Stimulated activated CD8-positive, alpha-beta memory T cell treated with anti-CD3 and anti-CD28 coated beads, Interleukin-4, amount 100 ng/mL, for 4 hours (primary cell): ENCODE data around the gene MPG.

Source experiments
- DNase-seq, 2 donors: peaks; one replicate each; pipeline ENCODE4 v3.0.0-alpha.2; 2020; ENCODE audit warnings: low read depth in 2 of 2, low spot score in 1 of 2

Gene MPG

DNA sequence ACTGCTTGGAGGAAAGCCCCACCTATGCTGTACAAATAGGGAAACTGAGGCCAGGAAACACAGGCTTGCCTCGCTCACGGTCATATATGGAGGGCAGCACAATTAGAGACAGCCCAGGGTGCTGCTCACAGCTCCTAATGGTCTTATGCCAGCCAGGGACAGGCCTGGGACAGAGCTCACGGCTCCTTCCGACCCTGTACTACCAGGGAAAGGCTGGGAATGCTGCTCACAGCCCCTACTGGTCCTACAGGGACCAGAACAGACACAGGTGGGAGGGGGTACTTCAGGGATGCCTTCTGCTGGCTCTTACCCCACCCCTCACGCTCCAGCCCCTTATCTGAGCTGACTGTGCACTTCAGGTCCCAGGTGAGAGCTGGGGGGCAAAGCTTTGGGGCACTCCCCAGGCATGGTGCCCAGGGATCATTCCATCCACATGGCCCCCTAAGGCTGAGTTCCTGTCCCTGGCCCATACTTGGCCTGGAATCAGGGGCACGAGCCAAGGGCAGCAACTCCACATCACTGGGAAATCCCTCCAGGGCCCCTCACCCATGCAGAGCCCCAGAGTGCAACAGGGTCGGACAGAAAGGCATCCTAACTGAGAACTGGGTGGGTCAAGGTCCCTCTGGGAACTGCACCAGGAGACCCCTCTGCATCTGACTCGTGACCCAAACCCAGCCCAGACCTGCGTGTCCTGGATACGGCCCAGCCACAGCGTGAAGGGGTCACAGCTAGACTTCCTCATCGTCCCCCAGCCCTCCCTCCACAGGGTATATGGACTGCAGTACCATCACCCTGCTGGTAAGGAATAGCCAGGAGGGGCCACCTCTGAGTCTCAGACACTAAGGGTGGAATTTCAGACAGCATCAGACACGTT lies 11.5 kb upstream of the MPG start:
- DNase-seq = no peak

DNA sequence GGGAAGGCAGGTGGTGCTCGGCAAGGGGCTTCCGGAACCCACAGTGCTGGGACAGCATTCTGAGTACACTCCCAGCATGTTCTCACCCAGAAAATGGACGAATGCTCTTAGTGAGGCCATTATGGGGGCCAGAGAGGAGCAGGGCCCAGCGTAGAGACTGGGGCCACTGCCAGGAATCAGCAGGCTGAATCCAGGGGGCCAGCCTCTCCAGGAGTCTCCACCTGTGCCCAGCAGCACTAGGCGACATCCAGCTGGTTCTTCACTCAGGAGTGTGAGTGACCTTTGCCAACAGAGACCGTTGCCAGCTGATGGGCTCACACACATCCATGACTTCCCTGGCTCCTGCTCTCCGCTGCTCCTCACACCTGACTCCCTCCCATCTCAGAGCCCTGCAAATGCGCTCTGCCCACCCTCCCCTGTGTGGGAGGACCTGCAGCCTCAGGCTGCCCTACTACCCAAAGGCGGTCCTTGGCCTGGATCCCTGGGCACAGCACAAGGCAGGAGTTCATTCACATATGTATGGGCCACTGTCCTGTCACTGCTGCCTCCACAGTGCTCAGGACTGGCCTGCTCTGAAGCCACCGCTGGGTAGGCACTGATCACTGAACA lies 10.7 kb upstream of the MPG start:
- DNase-seq = no peak

DNA sequence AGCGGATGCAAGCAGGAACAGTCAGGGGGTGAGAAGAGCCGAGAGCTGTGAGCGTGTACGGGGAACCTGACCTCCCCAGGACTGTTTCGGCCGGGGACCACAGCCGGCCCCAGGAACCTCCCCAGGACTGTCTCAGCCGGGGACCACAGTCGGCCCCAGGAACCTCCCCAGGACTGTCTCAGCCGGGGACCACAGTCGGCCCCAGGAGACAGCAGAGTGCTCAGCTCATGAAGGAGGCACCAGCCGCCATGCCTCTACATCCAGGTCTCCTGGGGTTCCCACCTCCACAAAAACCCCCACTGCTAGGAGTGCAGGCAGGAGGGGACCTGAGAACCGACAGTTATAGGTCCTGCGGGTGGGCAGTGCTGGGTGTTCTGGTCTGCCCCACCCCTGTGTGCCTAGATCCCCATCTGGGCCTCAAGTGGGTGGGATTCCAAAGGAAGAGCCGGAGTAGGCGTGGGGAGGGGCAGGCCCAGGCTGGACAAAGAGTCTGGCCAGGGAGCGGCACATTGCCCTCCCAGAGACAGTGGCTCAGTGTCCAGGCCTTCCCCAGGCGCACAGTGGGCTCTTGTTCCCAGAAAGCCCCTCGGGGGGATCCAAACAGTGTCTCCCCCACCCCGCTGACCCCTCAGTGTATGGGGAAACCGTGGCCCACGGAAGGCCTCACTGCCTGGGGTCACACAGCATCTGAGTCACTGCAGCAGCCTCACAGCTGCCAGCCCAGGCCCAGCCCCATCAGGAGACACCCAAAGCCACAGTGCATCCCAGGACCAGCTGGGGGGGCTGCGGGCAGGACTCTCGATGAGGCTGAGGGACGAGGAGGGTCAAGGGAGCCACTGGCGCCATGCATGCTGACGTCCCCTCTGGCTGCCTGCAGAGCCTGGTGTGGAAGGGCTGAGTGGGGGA lies 9.9 kb upstream of the MPG start:
- no peak for DNase-seq

- DNase-seq = no peak
Measured at GRCh38 chr16:69181-69580, 8.8 kb upstream of the MPG start.

GRCh38 chr16:71210-71539 lies 6.8 kb upstream of the MPG start:
- no peak for DNase-seq

- DNase-seq = no peak
Measured at GRCh38 chr16:71540-72401, 6.3 kb upstream of the MPG start.

GRCh38 chr16:72561-73548 lies 5.2 kb upstream of the MPG start, which contains the start of gene RHBDF1:
TSS of gene RHBDF1 (minus strand) at chr16:72631. CDS start at chr16:65015, 7,616 bp downstream.
- no peak for DNase-seq

- no peak for DNase-seq
Measured at GRCh38 chr16:74051-74746, 3.8 kb upstream of the MPG start.

GRCh38 chr16:74747-75334 lies 3.2 kb upstream of the MPG start:
- DNase-seq = no peak

GRCh38 chr16:75580-76501 lies 2.2 kb upstream of the MPG start:
- DNase-seq = no peak

DNA sequence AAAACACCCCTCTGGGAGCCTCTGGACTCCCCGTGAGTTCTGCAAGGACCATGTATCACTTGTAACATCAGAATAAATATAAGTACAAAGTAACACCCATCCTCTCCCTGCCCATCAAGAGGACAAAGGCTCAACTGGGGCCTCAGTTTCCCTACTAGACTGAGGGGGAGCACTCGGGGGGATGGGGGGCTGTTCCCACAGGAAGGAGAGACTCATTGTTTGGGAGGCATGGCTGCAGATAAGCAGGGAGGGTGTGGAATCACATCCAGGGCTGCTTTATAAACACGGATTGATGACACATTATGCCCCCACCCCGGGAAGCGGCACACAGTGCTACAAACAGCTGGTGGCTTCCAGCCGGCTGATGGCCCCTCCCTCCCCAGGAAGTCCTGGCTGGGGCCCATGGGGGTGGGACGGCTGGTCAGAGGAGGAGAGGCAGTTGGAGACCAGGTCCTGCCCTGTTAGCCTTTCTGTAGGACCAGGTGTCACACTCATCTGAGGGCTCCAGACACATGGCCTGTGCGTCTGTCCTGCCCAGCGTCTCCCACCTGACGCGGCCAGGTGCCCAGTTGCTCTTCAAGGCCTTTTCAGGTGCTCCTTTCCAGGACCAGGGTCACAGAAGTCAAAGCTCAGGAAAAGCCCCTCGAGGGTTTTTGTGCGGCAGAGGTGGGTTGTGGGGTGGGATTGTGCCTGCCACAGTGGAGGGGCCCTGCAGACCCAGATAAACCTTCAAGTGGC lies 1.3 kb upstream of the MPG start:
- no peak for DNase-seq

DNA sequence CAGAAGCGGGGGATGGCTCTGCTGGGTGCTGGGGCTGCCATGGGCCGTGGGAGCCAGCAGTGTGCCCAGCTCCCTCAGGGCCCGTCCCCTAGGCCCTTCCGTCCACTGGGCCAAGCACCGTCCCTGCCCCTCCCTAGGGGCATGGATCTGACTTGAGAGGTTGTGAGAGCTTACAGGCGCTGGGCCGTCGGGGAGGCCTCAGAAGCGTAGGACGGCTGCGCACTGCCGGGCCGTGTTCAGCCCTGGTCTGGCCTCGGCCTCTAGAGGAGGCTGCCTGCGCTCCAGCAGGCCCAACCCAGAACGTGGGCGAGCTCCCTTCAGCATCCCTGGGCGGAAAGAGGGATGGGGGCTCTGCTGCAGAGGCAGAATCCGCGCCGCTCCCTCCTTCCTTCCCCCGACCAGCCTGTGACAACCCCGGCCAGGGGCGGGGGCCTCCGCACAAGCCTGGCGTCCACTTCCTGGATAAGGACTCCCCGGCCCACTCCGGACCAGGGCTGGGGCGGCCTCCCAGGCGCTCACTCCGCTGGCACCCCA lies 685 bp upstream of the MPG start:
- no peak for DNase-seq

GRCh38 chr16:78444-79150 lies 572 bp downstream of the MPG start:
- no peak for DNase-seq

- DNase-seq = no peak
Measured at GRCh38 chr16:79151-80054, 1.4 kb downstream of the MPG start.

DNA sequence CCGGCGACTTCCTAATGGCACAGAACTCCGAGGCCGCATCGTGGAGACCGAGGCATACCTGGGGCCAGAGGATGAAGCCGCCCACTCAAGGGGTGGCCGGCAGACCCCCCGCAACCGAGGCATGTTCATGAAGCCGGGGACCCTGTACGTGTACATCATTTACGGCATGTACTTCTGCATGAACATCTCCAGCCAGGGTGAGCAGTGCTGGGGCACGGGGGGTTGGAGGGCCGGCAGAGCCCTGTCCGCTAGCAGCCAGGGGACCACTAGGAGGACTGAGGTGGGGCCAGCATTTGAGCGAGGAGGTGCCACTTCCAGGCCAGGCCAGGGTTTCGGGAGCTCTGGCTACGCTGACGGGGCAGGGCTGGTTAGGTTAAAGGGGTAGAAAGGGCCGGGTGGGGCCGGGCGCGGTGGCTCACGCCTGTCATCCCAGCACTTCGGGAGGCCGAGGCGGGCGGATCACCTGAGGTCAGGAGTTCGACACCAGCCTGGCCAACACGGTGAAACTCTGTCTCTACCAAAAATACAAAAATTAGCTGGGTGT lies 5.1 kb downstream of the MPG start:
- no peak for DNase-seq
